GM21360 (cell line): Measurements from ENCODE around the gene CD9.

Source experiments
- ATAC-seq: cut with Tn5 transposase; IDR thresholded peaks from one replicate; pipeline ENCODE4 v1.9.1; 2021; ENCODE audit warnings: mild to moderate bottlenecking, moderate library complexity; ENCODE audit not compliant: unreplicated experiment

The CD9 gene

DNA sequence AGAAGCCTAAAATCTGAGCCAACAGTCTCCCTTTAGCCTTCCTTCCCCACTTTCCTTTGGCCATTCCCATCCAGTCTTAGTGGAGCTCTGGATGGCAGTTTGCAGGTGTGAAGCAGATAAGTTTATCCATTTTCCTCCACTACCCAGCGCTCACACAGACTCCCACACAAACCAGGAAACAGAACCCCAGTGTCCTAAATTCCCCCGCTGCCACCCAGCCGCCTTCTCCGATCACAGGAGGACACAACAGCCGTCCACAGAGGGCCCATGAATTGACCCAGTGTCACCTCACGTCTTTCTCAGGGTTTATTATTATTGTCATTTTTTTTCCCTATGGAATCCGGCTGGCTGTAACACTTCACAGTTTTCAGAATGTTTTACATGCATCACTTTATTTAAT, 16.4 kb downstream of the CD9 start:
- no peak for ATAC-seq

- no peak for ATAC-seq
These were observed 18.2 kb downstream of the CD9 start for GRCh38 chr12:6218347-6218925.

- no peak for ATAC-seq
These were observed 19.8 kb downstream of the CD9 start for GRCh38 chr12:6219980-6220379.

DNA sequence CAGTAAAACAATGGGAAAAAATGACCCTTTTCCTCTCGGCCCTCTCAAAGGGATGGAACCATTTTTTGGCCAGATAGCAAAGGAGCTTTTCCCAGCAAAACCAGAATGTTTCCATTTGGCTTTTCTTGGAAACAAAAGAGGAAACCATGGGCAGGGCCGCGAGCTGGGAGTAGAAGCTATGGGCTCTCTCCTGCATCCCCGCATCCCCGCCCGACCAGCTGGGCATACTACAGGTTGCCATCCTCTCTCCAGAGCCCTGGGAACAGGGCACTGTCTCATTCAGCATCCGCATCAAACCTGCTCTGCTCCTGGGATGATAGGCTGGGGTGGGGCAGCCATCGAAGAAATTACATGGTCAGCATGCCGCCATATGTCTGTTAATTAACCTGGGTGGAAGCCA, 20.9 kb downstream of the CD9 start:
- ATAC-seq: no peak

GRCh38 chr12:6222078-6222654, 22.0 kb downstream of the CD9 start:
- ATAC-seq: no peak

- ATAC-seq: no peak
These were observed 23.3 kb downstream of the CD9 start for GRCh38 chr12:6223545-6223944.

- ATAC-seq: no peak
These were observed 24.4 kb downstream of the CD9 start for GRCh38 chr12:6224550-6224949.

- no peak for ATAC-seq
These were observed 25.4 kb downstream of the CD9 start for GRCh38 chr12:6225630-6226001.

GRCh38 chr12:6226002-6226678, 25.9 kb downstream of the CD9 start:
- ATAC-seq: no peak

GRCh38 chr12:6226679-6227051, 26.5 kb downstream of the CD9 start:
- ATAC-seq: no peak

DNA sequence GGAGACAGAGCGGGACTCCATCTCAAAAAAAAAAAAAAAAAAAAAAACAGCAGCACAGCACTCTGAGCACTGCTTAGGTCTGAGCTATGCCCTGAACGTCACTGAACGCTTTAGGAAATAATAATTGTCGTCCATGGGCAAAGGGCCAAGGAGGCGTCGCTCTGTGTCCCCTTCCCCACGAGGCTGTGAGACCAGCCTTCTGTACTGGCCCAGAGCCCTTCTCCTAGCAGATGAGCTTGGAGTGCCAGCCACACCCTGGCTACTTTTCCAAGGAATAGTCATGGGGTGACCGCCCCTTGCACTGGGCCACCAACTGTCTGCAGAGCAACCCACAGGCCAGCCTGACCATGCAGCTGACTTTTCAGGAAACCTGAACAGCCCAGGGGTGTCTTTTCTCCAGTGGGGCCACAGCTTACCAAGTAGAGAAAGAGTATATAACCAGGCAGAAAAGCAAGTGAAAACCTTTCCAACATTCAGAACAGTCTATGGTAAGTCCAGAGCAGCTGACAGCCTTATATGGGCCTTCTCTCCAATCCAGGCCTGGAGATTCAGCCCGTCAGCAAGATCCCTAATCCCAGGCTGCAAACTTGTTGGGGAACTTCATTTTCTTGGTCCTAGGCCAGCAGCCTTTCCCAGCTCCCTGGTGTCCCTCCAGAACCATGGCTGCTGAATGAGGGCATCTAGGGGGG, 28.5 kb downstream of the CD9 start:
- no peak for ATAC-seq

GRCh38 chr12:6229224-6230218, 29.3 kb downstream of the CD9 start:
- ATAC-seq: no peak

DNA sequence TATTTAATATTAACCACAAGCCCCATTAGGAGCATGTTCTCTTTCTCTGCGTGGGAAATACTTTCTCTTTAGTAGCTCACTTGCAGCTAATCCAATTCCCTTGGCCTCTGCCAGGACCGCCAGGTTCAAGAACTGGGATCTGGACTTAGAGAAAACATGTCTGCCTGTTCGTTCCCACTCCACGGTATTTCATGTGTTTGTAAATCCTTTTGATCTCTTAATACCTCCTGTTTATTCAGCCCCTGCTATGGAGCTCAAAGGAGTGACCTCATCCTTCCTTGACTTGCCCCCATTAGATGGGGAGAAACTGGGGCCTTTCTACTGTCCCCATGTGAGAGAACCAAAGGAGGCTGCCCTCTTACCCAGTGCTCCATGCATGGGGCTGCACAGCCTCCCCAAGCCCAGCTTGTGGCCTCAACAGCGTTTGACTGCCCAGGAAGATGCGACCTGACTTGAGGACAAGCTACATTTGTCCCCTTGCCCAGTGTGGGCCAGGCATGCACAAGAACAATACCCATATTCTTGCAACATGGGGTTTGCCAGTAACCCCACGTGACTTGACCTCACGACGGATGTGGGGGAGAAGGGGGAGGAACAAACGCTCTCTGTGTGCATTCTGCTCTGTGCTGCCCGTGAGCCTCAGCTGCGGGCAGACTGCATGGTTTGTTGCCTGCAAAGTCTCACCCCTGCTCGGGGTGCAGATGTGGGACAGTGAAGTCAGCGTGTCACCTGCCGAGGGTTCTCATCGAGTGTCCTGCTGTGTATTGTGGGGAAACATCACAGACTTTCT, 30.3 kb downstream of the CD9 start:
- ATAC-seq: peak; percentile 80

DNA sequence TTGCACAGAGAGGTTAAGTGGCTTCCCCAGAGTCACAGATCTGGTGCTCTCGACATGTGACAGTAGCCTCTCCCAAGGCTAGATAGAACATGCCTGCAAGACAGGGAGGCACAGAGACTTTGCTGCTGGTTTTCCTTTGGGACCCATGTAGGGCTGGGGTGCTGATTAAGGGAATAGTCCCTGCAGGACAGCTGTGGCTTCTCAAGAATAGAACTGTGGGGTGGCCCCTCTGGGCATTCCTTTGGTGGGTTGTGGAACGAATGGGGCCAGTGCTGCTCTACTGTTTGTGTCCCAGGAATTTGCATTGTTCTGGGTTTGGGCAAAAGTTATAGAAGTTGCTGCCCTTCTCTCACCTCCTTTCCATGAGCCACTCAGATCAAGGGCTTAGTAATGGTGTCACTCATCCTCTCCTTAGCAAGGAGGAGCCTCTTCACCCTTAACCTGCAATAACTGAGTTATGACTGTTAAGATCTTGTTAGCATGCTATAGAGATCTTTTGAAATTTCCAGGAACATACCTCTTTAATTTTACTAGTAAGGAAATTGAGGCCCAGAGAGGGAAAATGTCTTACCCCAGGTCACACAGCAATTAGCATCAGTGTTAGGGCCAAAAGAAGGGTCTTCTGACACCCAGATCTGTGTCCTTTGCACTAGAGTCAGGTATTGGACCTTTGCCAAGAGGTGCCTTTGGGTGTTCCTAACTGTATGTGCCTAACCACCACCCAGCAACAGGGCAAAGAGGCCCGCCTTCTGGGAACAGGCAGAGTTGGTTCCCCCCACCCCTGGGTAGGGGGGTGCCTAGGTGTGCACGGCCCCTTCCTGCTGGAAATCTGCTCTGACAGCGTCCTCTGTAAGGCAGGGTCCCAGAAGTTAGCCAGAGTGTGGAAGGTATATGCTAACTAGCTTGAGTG, 31.4 kb downstream of the CD9 start:
- ATAC-seq: no peak

GRCh38 chr12:6233121-6233971, 33.1 kb downstream of the CD9 start:
- ATAC-seq: no peak

DNA sequence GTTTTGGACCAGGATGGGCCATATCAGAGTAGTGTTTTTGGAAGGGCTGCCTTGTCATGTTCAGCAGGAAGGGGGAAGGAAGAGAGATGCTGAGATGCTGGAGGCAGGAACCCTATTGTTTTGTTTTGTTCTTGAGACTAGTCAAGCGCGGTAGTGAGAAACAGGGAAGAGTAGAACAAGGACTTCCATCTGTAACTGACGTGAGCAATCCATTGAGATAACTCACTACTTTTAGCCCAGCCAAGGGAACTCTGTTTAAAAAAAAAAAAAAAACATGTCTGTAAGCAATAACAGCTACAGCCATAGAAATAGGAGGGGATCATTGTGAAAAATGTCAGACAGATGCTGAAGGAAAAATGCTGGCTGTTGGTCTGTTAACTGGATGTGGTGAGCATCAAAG, 34.0 kb downstream of the CD9 start:
- no peak for ATAC-seq

DNA sequence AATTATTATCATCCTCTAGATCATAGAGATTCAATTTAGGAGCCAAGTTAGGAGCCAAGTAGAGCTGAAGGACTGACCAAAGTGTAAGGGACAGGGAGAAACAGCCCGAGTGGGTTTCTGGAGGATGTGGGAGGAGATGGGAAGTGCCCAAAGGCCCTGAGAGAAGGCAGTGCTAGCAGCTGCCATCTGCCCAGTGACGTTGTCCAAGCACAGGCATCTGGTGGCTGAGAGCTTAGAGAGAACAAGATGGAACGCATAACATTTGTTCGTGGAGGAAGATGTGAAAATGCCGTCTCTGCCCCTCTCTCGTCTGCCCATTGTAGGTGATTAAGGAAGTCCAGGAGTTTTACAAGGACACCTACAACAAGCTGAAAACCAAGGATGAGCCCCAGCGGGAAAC, 34.7 kb downstream of the CD9 start:
- ATAC-seq: no peak

DNA sequence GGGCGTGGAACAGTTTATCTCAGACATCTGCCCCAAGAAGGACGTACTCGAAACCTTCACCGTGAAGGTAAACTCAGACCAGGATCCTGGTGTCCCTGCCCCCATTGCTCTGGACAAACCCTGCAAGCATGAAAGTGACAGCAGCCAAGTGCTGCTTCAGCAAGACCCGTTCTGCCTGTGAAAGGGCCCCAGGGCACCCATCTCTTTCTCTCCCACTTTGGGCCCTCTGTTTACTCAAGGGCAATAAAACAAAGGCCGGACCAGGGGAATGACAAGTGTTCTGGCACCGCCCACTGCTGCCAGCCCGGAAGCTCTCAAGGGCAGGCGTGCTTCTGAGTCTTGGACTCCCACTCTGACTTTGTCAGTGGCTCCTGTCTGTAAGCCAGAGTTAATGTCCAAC, 35.3 kb downstream of the CD9 start:
- ATAC-seq: no peak
